ENCODE measurements around the gene TNFRSF1A.
"Not testable (repeated sequence)": the region's sequence is repeated elsewhere in the genome, so short reads cannot be mapped to it uniquely, and the experiment has no call there.

Gene TNFRSF1A

GRCh38 chr12:6356374-6356820, 14.5 kb upstream of the TNFRSF1A start:
- no peak for DNase-seq (ENCODE audit: low spot score)

- no peak for DNase-seq (ENCODE audit: low spot score)
These were observed 13.9 kb upstream of the TNFRSF1A start for GRCh38 chr12:6355491-6356373.

GRCh38 chr12:6354495-6355393, 12.9 kb upstream of the TNFRSF1A start:
- no peak for DNase-seq (ENCODE audit: low spot score)

- no peak for DNase-seq (ENCODE audit: low spot score)
These were observed 10.6 kb upstream of the TNFRSF1A start for GRCh38 chr12:6352193-6353173.

- DNase-seq (ENCODE audit: low spot score): no peak
These were observed 9.7 kb upstream of the TNFRSF1A start for GRCh38 chr12:6351622-6352021.

GRCh38 chr12:6347367-6348338, 5.8 kb upstream of the TNFRSF1A start:
- no peak for DNase-seq (ENCODE audit: low spot score)

- no peak for DNase-seq (ENCODE audit: low spot score)
These were observed 5.1 kb upstream of the TNFRSF1A start for GRCh38 chr12:6346942-6347341.

GRCh38 chr12:6346235-6346832, 4.5 kb upstream of the TNFRSF1A start:
- DNase-seq (ENCODE audit: low spot score): no peak

GRCh38 chr12:6345319-6346091, 3.6 kb upstream of the TNFRSF1A start:
- DNase-seq (ENCODE audit: low spot score): no peak

- not testable (repeated sequence) for DNase-seq (ENCODE audit: low spot score)
These were observed 2.3 kb upstream of the TNFRSF1A start for GRCh38 chr12:6344101-6344660.

GRCh38 chr12:6343518-6343917, 1.6 kb upstream of the TNFRSF1A start:
- DNase-seq (ENCODE audit: low spot score): no peak

- no peak for DNase-seq (ENCODE audit: low spot score)
These were observed 439 bp upstream of the TNFRSF1A start for GRCh38 chr12:6342140-6342889.

- DNase-seq (ENCODE audit: low spot score): no peak
These were observed 995 bp downstream of the TNFRSF1A start for GRCh38 chr12:6340745-6341416.

- no peak for DNase-seq (ENCODE audit: low spot score)
These were observed 1.7 kb downstream of the TNFRSF1A start for GRCh38 chr12:6340032-6340638.

- DNase-seq (ENCODE audit: low spot score): no peak
These were observed 2.9 kb downstream of the TNFRSF1A start for GRCh38 chr12:6338955-6339354.

- not testable (repeated sequence) for DNase-seq (ENCODE audit: low spot score)
These were observed 3.3 kb downstream of the TNFRSF1A start for GRCh38 chr12:6338536-6338935.

GRCh38 chr12:6337958-6338433, 3.9 kb downstream of the TNFRSF1A start:
- no peak for DNase-seq (ENCODE audit: low spot score)

All from cerebellar cortex (tissue), 1 donor.